Measurements from ENCODE around the gene MBD6.
"Not testable (repeated sequence)": the region's sequence is repeated elsewhere in the genome, so short reads cannot be mapped to it uniquely, and the experiment has no call there.

MBD6 gene

GRCh38 chr12:57489157-57489641 lies 33.4 kb upstream of the MBD6 start:
- DNase-seq (ENCODE audit: low read depth): no peak

GRCh38 chr12:57490126-57490525 lies 32.5 kb upstream of the MBD6 start:
- no peak for DNase-seq (ENCODE audit: low read depth)

GRCh38 chr12:57491393-57492280 lies 31.0 kb upstream of the MBD6 start:
- DNase-seq (ENCODE audit: low read depth): no peak

- DNase-seq (ENCODE audit: low read depth): not testable (repeated sequence)
These were observed 27.4 kb upstream of the MBD6 start for GRCh38 chr12:57495051-57495701.

GRCh38 chr12:57496822-57497221 lies 25.8 kb upstream of the MBD6 start:
- DNase-seq (ENCODE audit: low read depth): no peak

- no peak for DNase-seq (ENCODE audit: low read depth)
These were observed 25.1 kb upstream of the MBD6 start for GRCh38 chr12:57497223-57498131.

GRCh38 chr12:57498132-57498502 lies 24.5 kb upstream of the MBD6 start:
- no peak for DNase-seq (ENCODE audit: low read depth)

- DNase-seq (ENCODE audit: low read depth): no peak
These were observed 24.1 kb upstream of the MBD6 start for GRCh38 chr12:57498571-57498970.

- no peak for DNase-seq (ENCODE audit: low read depth)
These were observed 22.4 kb upstream of the MBD6 start for GRCh38 chr12:57500213-57500612.

GRCh38 chr12:57502311-57502969 lies 20.2 kb upstream of the MBD6 start:
- DNase-seq (ENCODE audit: low read depth): not testable (repeated sequence)

GRCh38 chr12:57506541-57506940 lies 16.1 kb upstream of the MBD6 start:
- DNase-seq (ENCODE audit: low read depth): not testable (repeated sequence)

GRCh38 chr12:57507796-57508195 lies 14.8 kb upstream of the MBD6 start:
- DNase-seq (ENCODE audit: low read depth): not testable (repeated sequence)

- no peak for DNase-seq (ENCODE audit: low read depth)
These were observed 11.5 kb upstream of the MBD6 start for GRCh38 chr12:57511161-57511560.

- no peak for DNase-seq (ENCODE audit: low read depth)
These were observed 10.9 kb upstream of the MBD6 start for GRCh38 chr12:57511588-57512325.

- DNase-seq (ENCODE audit: low read depth): no peak
These were observed 10.0 kb upstream of the MBD6 start for GRCh38 chr12:57512665-57513064.

GRCh38 chr12:57513266-57513665 lies 9.4 kb upstream of the MBD6 start:
- DNase-seq (ENCODE audit: low read depth): no peak

- not testable (repeated sequence) for DNase-seq (ENCODE audit: low read depth)
These were observed 8.9 kb upstream of the MBD6 start for GRCh38 chr12:57513677-57514076.

GRCh38 chr12:57514246-57514645 lies 8.4 kb upstream of the MBD6 start:
- not testable (repeated sequence) for DNase-seq (ENCODE audit: low read depth)

GRCh38 chr12:57514720-57515407 lies 7.8 kb upstream of the MBD6 start:
- no peak for DNase-seq (ENCODE audit: low read depth)

GRCh38 chr12:57515408-57515933 lies 7.2 kb upstream of the MBD6 start:
- no peak for DNase-seq (ENCODE audit: low read depth)

All from stimulated activated CD8-positive, alpha-beta memory T cell treated with anti-CD3 and anti-CD28 coated beads, Interleukin-12 subunit alpha, Interleukin-12 subunit beta, amount 100 ng/mL, for 4 hours (primary cell).